K562 (cell line): Measurements from ENCODE around the gene THUMPD2. TPM values are rescaled to one million over a fixed set of nuclear protein-coding genes. Genes with fewer than 3 reads are reported as not detected.

Source experiments
- ATAC-seq: fragments of 200-7000 bp; cut with Tn5 transposase; 3 replicates; pipeline ENCODE4 v1.9.1; 2020; ENCODE audit warnings: moderate library complexity
- BruUV-seq: library from RNA; stranded (reverse); fragments of 400-500 nt; replicated peaks from 2 replicates; lab custom pipeline; 2021; lab: Mats Ljungman, UMichigan
- CTCF ChIA-PET: fragments of 300-600 bp; formaldehyde crosslinking; extraction: SDS; loops from one replicate; lab custom pipeline; 2021; ENCODE audit warnings: low intra/inter-chr PET ratio; lab: Yijun Ruan, JAX
- POLR2A ChIA-PET: fragments of 300-600, 350-650 bp; sonication (Branson Sonifier 250); formaldehyde crosslinking; extraction: SDS; loops from one replicate; lab custom pipeline; 2021; ENCODE audit warnings: antibody characterized with exemption, inconsistent platforms; lab: Yijun Ruan, JAX
- DNase-seq, 4 experiments: peaks; one replicate each; pipeline versions ENCODE4 v3.0.0 to v3.0.0-alpha.2; 2011 to 2018; ENCODE audit warnings: low spot score in 3 of 4, mixed read lengths in 3 of 4; ENCODE audit errors: extremely low read depth in 1 of 4
- FAIRE-seq: peaks from 2 replicates; lab custom pipeline; 2011; peaks lifted over from hg19 to GRCh38; lab: Jason Lieb, UNC
- H2AFZ ChIP-seq: 2 replicates; pipeline ENCODE4 v1.6.0; 2011; ENCODE audit warnings: low read depth, low read length, control low read depth, inconsistent platforms
- H3K27ac ChIP-seq: fragments of 200-600 bp; 3 replicates; pipeline ENCODE4 v1.8.0; 2011; ENCODE audit warnings: low read depth, mild to moderate bottlenecking, control low read depth, inconsistent platforms, low read length, moderate library complexity, mixed read lengths; ENCODE audit errors: extremely low read depth
- H3K27me3 ChIP-seq, 2 experiments: fragments of 300-600 bp in 1 of 2; 2 replicates in 1 of 2; 3 replicates in 1 of 2; pipeline versions ENCODE4 v1.6.0 to v1.8.0; 2011; ENCODE audit warnings: inconsistent platforms in 2 of 2, low read length in 2 of 2, mild to moderate bottlenecking in 1 of 2, mixed read lengths in 1 of 2, moderate library complexity in 1 of 2; ENCODE audit not compliant: control insufficient read depth in 2 of 2, insufficient read depth in 2 of 2
- H3K36me3 ChIP-seq: fragments of 300-600 bp; 3 replicates; pipeline ENCODE4 v1.8.0; 2011; ENCODE audit warnings: mild to moderate bottlenecking, low read length, inconsistent platforms; ENCODE audit not compliant: control insufficient read depth, insufficient read depth
- H3K4me1 ChIP-seq, 2 experiments: fragments of 200-600 bp in 1 of 2; replicated peaks in 1 of 2; 2 replicates in 1 of 2; 3 replicates in 1 of 2; pipeline versions ENCODE4 v1.5.1 to v1.8.0; 2011; ENCODE audit warnings: inconsistent platforms in 2 of 2, low read length in 2 of 2, mild to moderate bottlenecking in 1 of 2, mixed read lengths in 1 of 2, moderate library complexity in 1 of 2; ENCODE audit not compliant: control insufficient read depth in 2 of 2, insufficient read depth in 2 of 2
- H3K4me2 ChIP-seq: 2 replicates; pipeline ENCODE4 v1.6.1; 2011; ENCODE audit warnings: low read length, control low read depth, inconsistent platforms, mixed read lengths; ENCODE audit not compliant: insufficient read depth
- H3K4me3 ChIP-seq: fragments of 200-600 bp; sonication (generic), shearing (Covaris generic); 2 replicates; pipeline ENCODE4 v1.5.1; 2016; ENCODE audit warnings: control low read depth, inconsistent platforms
- H3K79me2 ChIP-seq: fragments of 200-600 bp; 3 replicates; pipeline ENCODE4 v1.8.0; 2011; ENCODE audit warnings: low read length, inconsistent platforms; ENCODE audit not compliant: control insufficient read depth, insufficient read depth
- H3K9ac ChIP-seq, 2 experiments: 2 replicates each; pipeline versions ENCODE4 v1.6.0 to v1.6.1; 2011; ENCODE audit warnings: low read depth in 2 of 2, low read length in 2 of 2, control low read depth in 1 of 2, inconsistent platforms in 1 of 2, mild to moderate bottlenecking in 1 of 2, mixed read lengths in 1 of 2; ENCODE audit not compliant: insufficient read depth in 1 of 2
- H3K9me1 ChIP-seq: one replicate; pipeline ENCODE4 v1.6.0; 2011; ENCODE audit warnings: inconsistent platforms, mild to moderate bottlenecking, low read length, moderate library complexity; ENCODE audit not compliant: control insufficient read depth, insufficient read depth
- H3K9me3 ChIP-seq: replicated peaks from 2 replicates; pipeline ENCODE4 v1.5.1; 2011; ENCODE audit warnings: low read depth, low read length, inconsistent platforms; ENCODE audit not compliant: control insufficient read depth, insufficient read depth
- H4K20me1 ChIP-seq: replicated peaks from 2 replicates; pipeline ENCODE4 v1.6.1; 2011; ENCODE audit warnings: low read length, inconsistent platforms, mixed read lengths; ENCODE audit not compliant: control insufficient read depth, insufficient read depth
- ETS2 ChIP-seq: IDR thresholded peaks from 2 replicates; pipeline ENCODE4 v1.6.1; 2016; ENCODE audit warnings: borderline replicate concordance, missing genetic modification characterization, mild to moderate bottlenecking, moderate library complexity, missing compliant biosample characterization; ENCODE audit not compliant: poor library complexity, severe bottlenecking
- FUS ChIP-seq: fragments of 200-400 bp; formaldehyde crosslinking; optimal IDR thresholded peaks from 2 replicates; pipeline ENCODE3; 2017; ENCODE audit warnings: low read depth, low read length
- WGBS: fragments of 100-300 bp; shearing (Covaris generic); methylation state at CpG from one replicate; pipeline ENCODE4 v1.1.6; 2016; ENCODE audit warnings: low coverage, mixed read lengths; ENCODE audit not compliant: insufficient coverage; ENCODE audit errors: missing lambda C conversion rate; 5-methylcytosine and 5-hydroxymethylcytosine counted together
- in situ Hi-C: fragments of 300-500 bp; cut with MboI; formaldehyde crosslinking; loops from 4 replicates; pipeline ENCODE4 v1.15.0; 2018; ENCODE audit warnings: inconsistent platforms, mixed read lengths
- intact Hi-C: fragments of 100-400 bp; cut with micrococcal nuclease; formaldehyde crosslinking; loops from 2 replicates; pipeline ENCODE4 v1.14.2; 2022
- polyA plus RNA-seq, 8 experiments: library from polyadenylated mRNA; depleted of rRNA in 4 of 8; stranded (reverse) in 5 of 8; unstranded in 3 of 8; fragments of >200 nt; fragmentation: Nextera tagmentation in 2 of 8; fragmentation: Illumina TruSeq in 1 of 8; extraction: Ambion mirVana in 2 of 8; extraction: Trizol in 1 of 8; gene quantifications; 2 replicates each; pipeline versions ENCODE4 v1.2.1 to v1.2.3, GENCODE V29; 2011 to 2014; ENCODE audit warnings: inconsistent platforms in 1 of 8, missing spikeins in 1 of 8
- total RNA-seq, 7 experiments: library from RNA; depleted of rRNA in 6 of 7; stranded (reverse); fragments of >200 nt in 6 of 7; fragmentation: Illumina TruSeq in 2 of 7; extraction: Trizol in 2 of 7; gene quantifications; 2 replicates each; pipeline versions ENCODE4 v1.2.1 to v1.2.3, GENCODE V29; 2011 to 2021; ENCODE audit warnings: low replicate concordance in 1 of 7
- TF ChIP-seq, protein P1 (sequence below): sonication (generic); formaldehyde crosslinking; IDR thresholded peaks from 2 replicates; pipeline ENCODE4 v1.8.0; 2023; ENCODE audit warnings: mild to moderate bottlenecking, missing genetic modification reagents

THUMPD2 gene
- total and polyA plus RNA-seq, 9 of the 15 experiments (the other 6 are each of a cell fraction or from before 2014, with no cell fraction given), result 9.6 to 40.4 (median 24.0) TPM

DNA sequence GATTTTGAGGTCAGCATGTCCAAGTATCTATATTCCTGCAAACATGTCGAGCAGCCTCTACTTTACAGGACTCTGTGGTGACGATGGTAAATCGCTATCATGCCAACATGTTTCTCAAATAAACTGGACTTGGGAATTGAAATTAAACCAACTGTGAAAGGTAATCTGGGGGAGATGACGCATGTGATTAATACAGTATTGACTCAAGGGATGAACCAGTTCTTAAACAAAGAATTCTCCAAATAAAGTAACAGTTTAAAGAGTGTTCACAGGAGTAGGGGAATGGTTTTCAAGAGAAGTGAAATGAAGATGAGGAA lies 54.3 kb downstream of the THUMPD2 start:
- BruUV-seq, result no TSS peak
- FAIRE-seq, result no peak
- TF ChIP-seq FUS (no peak), ETS2 (tag) (no peak)
- TF ChIP-seq, protein P1, sequence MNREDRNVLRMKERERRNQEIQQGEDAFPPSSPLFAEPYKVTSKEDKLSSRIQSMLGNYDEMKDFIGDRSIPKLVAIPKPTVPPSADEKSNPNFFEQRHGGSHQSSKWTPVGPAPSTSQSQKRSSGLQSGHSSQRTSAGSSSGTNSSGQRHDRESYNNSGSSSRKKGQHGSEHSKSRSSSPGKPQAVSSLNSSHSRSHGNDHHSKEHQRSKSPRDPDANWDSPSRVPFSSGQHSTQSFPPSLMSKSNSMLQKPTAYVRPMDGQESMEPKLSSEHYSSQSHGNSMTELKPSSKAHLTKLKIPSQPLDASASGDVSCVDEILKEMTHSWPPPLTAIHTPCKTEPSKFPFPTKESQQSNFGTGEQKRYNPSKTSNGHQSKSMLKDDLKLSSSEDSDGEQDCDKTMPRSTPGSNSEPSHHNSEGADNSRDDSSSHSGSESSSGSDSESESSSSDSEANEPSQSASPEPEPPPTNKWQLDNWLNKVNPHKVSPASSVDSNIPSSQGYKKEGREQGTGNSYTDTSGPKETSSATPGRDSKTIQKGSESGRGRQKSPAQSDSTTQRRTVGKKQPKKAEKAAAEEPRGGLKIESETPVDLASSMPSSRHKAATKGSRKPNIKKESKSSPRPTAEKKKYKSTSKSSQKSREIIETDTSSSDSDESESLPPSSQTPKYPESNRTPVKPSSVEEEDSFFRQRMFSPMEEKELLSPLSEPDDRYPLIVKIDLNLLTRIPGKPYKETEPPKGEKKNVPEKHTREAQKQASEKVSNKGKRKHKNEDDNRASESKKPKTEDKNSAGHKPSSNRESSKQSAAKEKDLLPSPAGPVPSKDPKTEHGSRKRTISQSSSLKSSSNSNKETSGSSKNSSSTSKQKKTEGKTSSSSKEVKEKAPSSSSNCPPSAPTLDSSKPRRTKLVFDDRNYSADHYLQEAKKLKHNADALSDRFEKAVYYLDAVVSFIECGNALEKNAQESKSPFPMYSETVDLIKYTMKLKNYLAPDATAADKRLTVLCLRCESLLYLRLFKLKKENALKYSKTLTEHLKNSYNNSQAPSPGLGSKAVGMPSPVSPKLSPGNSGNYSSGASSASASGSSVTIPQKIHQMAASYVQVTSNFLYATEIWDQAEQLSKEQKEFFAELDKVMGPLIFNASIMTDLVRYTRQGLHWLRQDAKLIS (CRISPR knock-in tag), result no peak
- Histone ChIP-seq H3K9me3 (no peaks in the 10 kb centered on the region), H4K20me1 (no peaks in the 10 kb centered on the region), H3K9me1 (no peaks in the 10 kb centered on the region), H3K36me3 (no peaks in the 10 kb centered on the region), H3K27ac (no peak overlapping the region), H3K79me2 (no peaks in the 10 kb centered on the region), H3K27me3 (peaks cover 10 to 27% of the 10 kb centered on the region in 2 experiments; a peak in 4 of 5 replicates), H3K4me1 (no peaks in the 10 kb centered on the region), H3K9ac (no peak overlapping the region), H2AFZ (no peak overlapping the region), H3K4me2 (no peak overlapping the region), H3K4me3 (no peak overlapping the region)
- ATAC-seq, result no peak
- ChIA-PET POLR2A (no interaction called here), CTCF (no interaction called here)
- WGBS, result 6% methylated on average over 4 of the region's 4 CpGs
- DNase-seq, result no peak
- intact Hi-C loops (loop anchor here (10.0 kb wide), 1 partner anchor 660 kb away; no protein-coding TSS in a partner anchor), in situ Hi-C loops (no loop called here)
